GM21723 (cell line): ENCODE results near the gene BRSK1.
"Not testable (repeated sequence)": the region's sequence is repeated elsewhere in the genome, so short reads cannot be mapped to it uniquely, and the experiment has no call there.

Source experiments
- ATAC-seq: cut with Tn5 transposase; IDR thresholded peaks from one replicate; pipeline ENCODE4 v1.9.1; 2021; ENCODE audit warnings: mild to moderate bottlenecking, moderate library complexity; ENCODE audit not compliant: unreplicated experiment

The BRSK1 gene

DNA sequence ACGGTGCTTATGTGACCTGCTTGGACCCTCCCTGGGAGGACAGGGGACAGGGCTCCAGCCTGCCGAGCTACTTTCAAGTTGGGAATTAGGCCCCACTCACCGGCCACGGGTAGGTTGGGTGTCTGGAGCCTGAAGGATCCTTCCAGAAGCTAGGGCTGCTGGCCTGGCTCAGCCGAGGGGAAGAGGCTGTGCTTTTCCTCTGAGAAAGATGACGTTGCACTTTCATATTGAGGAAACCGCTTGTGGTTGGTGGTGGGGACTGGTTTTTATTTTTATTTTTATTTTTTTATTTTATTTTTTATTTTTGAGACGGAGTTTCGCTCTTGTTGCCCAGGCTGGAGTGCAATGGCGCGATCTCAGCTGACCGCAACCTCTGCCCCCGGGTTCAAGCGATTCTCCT lies 41.4 kb downstream of the BRSK1 start, which contains the start of gene TMEM150B:
Gene TMEM150B, minus strand, starts transcription at position 170 of the 400 bp plus-strand sequence. CDS start 4,305 bp downstream, outside the sequence.
- no peak for ATAC-seq

GRCh38 chr19:55328774-55329318 lies 45.0 kb downstream of the BRSK1 start:
- not testable (repeated sequence) for ATAC-seq

DNA sequence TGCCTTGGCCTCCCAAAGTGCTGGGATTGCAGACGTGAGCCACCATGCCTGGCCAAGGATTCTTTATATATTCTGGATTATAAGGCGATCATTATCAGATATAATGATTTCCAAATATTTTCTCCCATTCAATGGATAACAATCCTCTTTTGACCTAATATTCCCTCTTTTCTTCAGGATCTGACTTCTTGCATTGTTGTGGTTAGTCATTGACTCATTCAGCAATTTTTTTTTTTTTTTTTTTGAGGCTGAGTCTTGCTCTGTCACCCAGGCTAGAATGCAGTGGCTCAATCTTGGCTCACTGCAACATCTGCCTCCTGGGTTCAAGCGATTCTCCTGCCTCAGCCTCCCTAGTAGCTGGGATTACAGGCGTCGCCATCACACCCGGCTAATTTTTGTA lies 46.0 kb downstream of the BRSK1 start:
- ATAC-seq, result not testable (repeated sequence)

- ATAC-seq, result no peak
These were observed 50.1 kb downstream of the BRSK1 start for GRCh38 chr19:55333870-55334269.

DNA sequence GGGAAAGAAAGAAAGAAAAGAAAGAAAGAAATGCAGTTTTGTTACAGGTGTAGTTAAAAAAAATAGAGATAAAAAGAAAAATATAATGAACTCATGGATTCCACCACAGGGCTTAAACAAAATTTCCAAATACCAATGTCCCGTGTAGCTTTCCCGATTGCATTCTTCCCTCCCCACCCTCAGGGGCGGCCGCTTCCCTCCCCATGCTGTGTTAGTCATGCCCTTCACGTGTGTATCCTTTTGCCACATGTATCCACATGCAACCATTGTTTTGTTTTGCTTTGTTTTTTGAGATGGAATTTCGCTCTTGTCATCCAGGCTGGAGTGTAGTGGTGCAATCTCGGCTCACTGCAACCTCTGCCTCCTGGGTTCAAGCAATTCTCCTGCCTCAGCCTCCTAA lies 52.3 kb downstream of the BRSK1 start:
- no peak for ATAC-seq

DNA sequence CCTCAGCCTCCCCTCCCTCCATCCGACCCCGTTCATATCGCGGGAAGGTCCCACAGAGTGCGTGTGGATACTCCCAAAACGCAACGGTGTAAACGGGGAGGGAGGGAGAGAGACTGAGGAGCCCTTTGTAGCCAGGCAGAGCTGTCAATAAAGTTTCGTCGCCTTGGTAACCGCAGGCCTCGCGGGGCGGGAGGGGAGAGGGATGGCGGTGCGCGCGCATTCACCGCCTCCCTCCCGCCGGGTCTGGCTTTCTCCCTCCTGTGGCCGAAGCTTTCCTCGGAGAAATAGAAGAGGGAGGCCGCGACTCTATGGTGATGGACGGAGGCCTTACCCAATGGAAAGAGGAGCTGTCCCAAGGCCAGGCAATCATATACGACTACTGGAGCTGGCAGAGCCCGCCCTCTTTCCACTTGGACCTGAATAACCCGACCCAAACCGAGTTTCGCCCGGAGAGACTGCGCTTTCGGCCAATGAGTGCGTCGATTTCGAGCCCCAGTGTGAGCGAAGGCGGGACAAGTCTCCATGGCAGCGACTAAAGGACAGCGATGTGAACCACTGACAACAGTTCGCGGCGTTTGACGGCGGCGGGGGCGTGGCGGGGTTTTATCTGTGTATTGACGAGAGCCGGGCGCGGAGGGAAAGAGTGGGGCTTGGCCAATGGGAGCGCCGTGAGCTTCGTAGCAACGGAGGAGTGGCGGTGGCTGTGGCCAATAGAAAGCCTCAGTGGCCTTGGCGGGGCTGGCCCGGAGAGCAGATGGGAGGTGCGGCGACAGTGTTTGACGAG lies 55.5 kb downstream of the BRSK1 start, which contains the start of gene KMT5C:
Gene KMT5C, plus strand, starts transcription at position 772 of the 784 bp plus-strand sequence. CDS start 2,061 bp downstream, outside the sequence.
- ATAC-seq, result peak; percentile 85

DNA sequence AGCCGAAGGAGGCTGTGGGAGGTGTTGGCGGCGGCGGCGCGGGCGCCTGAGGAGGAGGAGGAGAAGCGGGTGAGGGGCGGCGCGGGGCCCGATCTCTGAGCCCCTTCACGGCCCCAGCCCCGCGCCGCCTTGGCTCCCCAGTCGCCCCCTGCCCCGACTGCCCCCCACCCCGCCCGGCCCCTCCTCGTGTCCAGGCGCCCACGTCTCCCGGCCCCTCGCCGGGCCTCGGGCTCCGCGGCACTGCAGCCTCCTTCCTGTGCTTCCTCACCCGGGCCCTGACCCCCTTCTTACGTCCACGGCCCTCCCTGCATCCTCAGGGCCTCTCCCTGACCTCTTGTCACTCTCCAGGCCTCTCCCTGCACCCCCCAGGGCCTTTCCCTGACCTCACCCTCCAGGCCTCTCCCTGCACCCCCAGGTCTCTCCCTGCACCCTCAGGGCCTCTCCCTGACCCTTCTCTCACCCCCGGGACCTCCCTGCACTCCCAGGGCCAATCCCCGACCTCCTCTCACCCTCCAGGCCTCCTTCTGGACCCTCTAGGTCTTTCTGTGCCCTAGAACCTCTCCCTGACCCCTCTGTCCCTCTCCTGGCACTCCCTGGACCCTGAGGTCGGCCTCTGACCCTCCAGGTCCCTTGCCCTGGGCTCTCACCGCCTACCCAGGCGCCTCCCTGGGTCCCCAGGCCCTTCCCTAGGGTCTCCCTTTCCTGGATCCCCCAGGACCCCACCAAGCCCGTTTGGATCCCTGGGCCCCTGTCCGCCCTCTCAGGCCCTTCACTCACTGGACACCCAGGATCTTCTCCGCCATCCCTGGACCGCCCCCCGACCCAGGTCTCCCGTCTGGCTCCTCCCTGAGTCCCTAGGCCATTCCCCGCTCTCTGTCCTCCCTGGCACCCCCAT lies 56.3 kb downstream of the BRSK1 start:
- peak; percentile 0 for ATAC-seq

- no peak for ATAC-seq
These were observed 57.0 kb downstream of the BRSK1 start for GRCh38 chr19:55340784-55341147.

GRCh38 chr19:55341171-55341588 lies 57.4 kb downstream of the BRSK1 start:
- ATAC-seq, result no peak

DNA sequence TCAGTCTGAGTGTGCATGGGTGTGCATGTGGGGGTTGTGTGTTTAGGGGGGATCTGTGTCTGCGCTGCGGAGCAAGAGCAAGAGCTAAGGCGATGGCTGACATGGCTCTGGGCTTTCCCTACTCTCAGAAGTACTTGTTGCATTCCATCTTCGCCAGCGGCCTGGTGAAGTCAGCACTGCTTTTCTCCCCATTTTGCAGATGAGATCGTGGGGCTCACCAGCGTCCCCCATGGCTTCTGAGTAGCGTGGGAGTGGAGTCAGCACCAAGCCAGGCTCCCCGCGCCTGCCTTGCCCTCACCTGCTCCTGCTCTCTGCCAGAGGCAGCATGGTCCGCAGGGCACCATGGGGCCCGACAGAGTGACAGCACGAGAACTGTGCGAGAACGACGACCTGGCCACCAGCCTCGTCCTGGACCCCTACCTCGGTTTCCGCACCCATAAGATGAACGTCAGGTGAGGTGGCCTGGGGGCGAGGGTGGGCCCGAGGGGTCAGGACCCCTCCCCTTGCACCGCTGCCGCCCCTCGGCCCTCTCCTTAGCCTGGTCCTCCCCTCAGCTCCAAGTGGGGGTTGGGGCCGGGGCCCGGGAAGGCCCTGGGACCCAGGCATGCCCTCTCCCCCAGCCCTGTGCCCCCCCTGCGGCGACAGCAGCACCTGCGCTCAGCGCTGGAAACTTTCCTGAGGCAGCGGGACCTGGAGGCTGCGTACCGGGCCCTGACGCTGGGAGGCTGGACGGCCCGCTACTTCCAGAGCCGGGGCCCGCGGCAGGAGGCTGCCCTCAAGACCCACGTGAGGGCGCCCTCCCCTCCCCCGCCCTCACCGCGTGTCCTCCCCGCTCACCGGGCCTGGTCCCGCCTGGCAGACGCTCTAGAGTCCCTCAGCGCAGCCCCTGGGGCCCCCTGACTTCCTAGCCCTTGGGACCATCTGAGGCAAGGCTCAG lies 58.1 kb downstream of the BRSK1 start:
- ATAC-seq, result no peak

GRCh38 chr19:55344444-55344843 lies 60.6 kb downstream of the BRSK1 start:
- ATAC-seq, result no peak

- ATAC-seq, result no peak
These were observed 61.5 kb downstream of the BRSK1 start for GRCh38 chr19:55345101-55345817.

- ATAC-seq, result no peak
These were observed 62.3 kb downstream of the BRSK1 start for GRCh38 chr19:55345818-55346724.

DNA sequence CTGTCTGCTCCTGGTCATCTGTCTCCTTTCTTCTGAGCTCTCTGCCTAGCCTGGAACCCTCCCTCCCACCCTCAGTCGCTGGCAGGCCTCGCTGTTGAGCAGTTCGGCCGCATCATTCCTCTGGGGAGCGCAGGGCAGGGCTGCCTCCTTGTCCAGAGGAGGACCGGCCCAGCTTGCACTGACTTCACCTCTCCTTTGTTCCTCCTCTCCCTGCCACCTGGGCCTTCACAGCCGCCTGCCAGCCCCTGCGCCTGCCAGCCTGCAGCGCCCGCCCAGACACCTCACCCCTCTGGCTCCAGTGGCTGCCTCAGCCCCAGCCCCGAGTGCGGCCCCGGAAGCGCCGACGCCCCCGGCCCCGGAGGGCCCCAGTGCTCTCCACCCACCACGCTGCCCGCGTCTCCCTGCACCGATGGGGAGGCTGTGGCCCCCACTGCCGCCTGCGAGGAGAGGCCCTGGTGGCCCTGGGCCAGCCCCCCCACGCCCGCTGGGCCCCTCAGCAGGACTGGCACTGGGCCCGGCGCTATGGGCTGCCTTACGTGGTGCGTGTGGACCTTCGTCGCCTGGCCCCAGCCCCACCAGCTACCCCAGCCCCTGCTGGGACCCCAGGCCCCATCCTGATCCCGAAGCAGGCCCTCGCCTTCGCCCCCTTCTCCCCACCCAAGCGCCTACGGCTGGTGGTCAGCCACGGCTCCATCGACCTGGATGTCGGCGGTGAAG lies 63.1 kb downstream of the BRSK1 start:
- no peak for ATAC-seq

DNA sequence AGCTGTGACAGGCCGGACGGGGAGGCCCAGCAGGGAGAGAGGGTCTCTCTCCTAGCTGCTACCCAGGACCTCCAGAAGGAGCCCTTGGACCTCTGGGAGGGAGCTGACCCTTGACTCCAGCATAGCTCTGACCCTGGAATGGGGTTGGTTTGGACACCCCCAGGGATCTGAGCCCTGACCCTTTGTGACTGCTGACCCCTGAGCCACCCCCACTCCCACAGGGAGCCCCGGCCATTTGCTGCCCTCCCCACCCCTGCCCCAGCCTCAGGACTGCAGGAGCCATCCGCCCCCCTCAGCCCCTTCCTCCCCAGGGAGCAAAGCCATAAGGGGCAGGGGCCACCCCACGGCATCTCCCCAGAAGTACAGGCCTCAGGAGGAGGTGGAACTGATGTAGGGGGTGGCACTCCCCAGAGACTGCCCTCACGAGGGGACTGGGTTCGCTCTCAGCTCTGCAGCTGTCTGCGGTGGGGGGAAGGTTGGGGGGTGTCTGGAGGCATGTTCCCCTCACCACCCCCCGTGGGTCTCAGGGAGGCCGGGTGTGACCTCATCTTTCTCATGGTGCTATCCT lies 63.7 kb downstream of the BRSK1 start:
- ATAC-seq, result no peak

- ATAC-seq, result no peak
These were observed 64.7 kb downstream of the BRSK1 start for GRCh38 chr19:55348317-55349034.
